Sigmoid colon (tissue), 7 donors: ENCODE data around the gene EIF4G3. TPM values are rescaled to one million over a fixed set of nuclear protein-coding genes. Genes with fewer than 3 reads are reported as not detected.

ENCODE experiments used
- DNase-seq: peaks from one replicate; pipeline ENCODE4 v3.0.0-alpha.2; 2019
- H3K27ac ChIP-seq, 4 donors: fragments of 200-600 bp; sonication (generic); one replicate each; pipeline ENCODE4 v1.5.1; 2016 to 2019; ENCODE audit warnings: mild to moderate bottlenecking in 1 of 4
- H3K27me3 ChIP-seq, 3 donors: fragments of 200-600 bp; sonication (generic); one replicate each; pipeline ENCODE4 v1.5.1; 2019; ENCODE audit warnings: mild to moderate bottlenecking in 1 of 3
- H3K36me3 ChIP-seq, 4 donors: fragments of 200-600 bp; sonication (generic); one replicate each; pipeline ENCODE4 v1.5.1; 2016 to 2019
- H3K4me1 ChIP-seq, 4 donors: fragments of 200-600 bp; sonication (generic); one replicate each; pipeline ENCODE4 v1.5.1; 2017 to 2019
- H3K4me3 ChIP-seq, 4 donors: fragments of 200-600 bp; sonication (generic); one replicate each; pipeline ENCODE4 v1.5.1; 2017 to 2019; ENCODE audit warnings: mild to moderate bottlenecking in 2 of 4, moderate library complexity in 1 of 4
- H3K9me3 ChIP-seq, 4 donors: fragments of 200-600 bp in 3 of 4; sonication (generic) in 3 of 4; one replicate each; pipeline versions ENCODE4 v1.5.1 to v1.6.1; 2013 to 2019
- CTCF ChIP-seq, 4 experiments: fragments of 450-650 bp in 3 of 4; fragments of 200-600 bp in 1 of 4; IDR thresholded peaks; one replicate each; pipeline ENCODE4 v1.5.1; 2016 to 2019; ENCODE audit warnings: antibody characterized with exemption in 4 of 4, mild to moderate bottlenecking in 3 of 4, moderate library complexity in 2 of 4
- EP300 ChIP-seq, 4 donors: sonication (generic); formaldehyde crosslinking; IDR thresholded peaks; one replicate each; pipeline ENCODE4 v1.6.1; 2017; ENCODE audit warnings: antibody characterized with exemption in 4 of 4
- POLR2A ChIP-seq, 2 donors: fragments of 450-650 bp; IDR thresholded peaks; one replicate each; pipeline ENCODE4 v1.6.1; 2016; ENCODE audit warnings: antibody characterized with exemption in 2 of 2, mild to moderate bottlenecking in 2 of 2, moderate library complexity in 2 of 2
- POLR2AphosphoS5 ChIP-seq, 4 donors: sonication (generic); formaldehyde crosslinking; IDR thresholded peaks; one replicate each; pipeline ENCODE4 v1.6.1; 2017; ENCODE audit warnings: antibody characterized with exemption in 4 of 4
- WGBS, 2 donors: extraction: QIAGEN DNeasy Blood & Tissue Kit; methylation state at CpG; one replicate each; pipeline ENCODE4 v1.1.7; 2013; 5-methylcytosine and 5-hydroxymethylcytosine counted together
- intact Hi-C: fragments of 100-400 bp; cut with DNase I; formaldehyde crosslinking; loops from one replicate; pipeline ENCODE4 v1.15.1; 2023
- polyA plus RNA-seq, 3 donors: library from polyadenylated mRNA; stranded (reverse); fragments of 200-250 nt; gene quantifications; one replicate each; pipeline ENCODE4 v1.2.3, GENCODE V29; 2013
- total RNA-seq, 4 donors: library from RNA; depleted of rRNA; stranded (reverse); fragments of >200 nt; gene quantifications; one replicate each; pipeline ENCODE4 v1.1.0, GENCODE V29; 2016
- donor health status: healthy with polysubstance abuse.
- donor health status: Bipolar disorder and iron deficiency.
- donor health status: healthy.

EIF4G3 gene
- total and polyA plus RNA-seq, 7 donors, result 13.4 to 65.9 (median 33.5) TPM

DNA sequence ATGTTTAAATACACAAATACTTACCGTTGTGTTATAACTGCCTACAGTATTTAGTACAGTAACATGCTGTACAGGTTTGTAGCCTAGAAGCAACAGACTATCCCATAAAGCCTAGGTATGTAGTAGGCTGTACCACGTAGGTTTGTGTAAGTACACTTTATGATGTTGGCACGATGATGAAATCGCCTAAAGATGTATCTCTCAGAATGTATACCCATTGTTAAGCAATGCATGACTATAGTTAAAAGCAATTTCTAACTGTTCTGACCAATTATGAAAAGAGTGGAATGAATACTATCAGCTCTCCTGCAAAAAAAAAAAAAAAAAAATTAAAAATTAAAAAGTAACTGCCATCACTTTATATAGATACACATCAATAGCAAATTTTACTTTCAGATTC is 401.0 kb downstream of the EIF4G3 start:
- Histone ChIP-seq H3K27me3 (no peaks in the 10 kb centered on the region), H3K4me1 (peaks cover 0 to 30% (median 13%) of the 10 kb centered on the region in 4 donors), H3K9me3 (no peaks in the 10 kb centered on the region), H3K27ac (no peak overlapping the region), H3K4me3 (no peak overlapping the region), H3K36me3 (peaks cover 3 to 80% (median 39%) of the 10 kb centered on the region in 4 donors)
- DNase-seq, result no peak
- TF ChIP-seq EP300 (IDR thresholded peaks at IDR 0.05), result no peak
- no peak for TF ChIP-seq CTCF (IDR thresholded peaks at IDR 0.05)
- TF ChIP-seq POLR2A (IDR thresholded peaks at IDR 0.05), result no peak
- TF ChIP-seq POLR2AphosphoS5 (IDR thresholded peaks at IDR 0.05), result no peak
- intact Hi-C loops, result no loop called here
- 78 to 83% methylated on average over 4 of the region's 4 CpGs for WGBS, 2 donors

- intact Hi-C loops, result no loop called here
- H3K4me3 ChIP-seq, result no peak overlapping the region
- no peak for TF ChIP-seq POLR2AphosphoS5 (IDR thresholded peaks at IDR 0.05)
- no peak for TF ChIP-seq POLR2A (IDR thresholded peaks at IDR 0.05)
- no peak for TF ChIP-seq CTCF (IDR thresholded peaks at IDR 0.05)
- TF ChIP-seq EP300 (IDR thresholded peaks at IDR 0.05), result no peak
- WGBS, 2 donors, result 90 to 95% methylated on average over 3 of the region's 3 CpGs
- no peaks in the 10 kb centered on the region for H3K9me3 ChIP-seq
- H3K27ac ChIP-seq, result no peak overlapping the region
- H3K4me1 ChIP-seq, result peaks cover 0 to 13% (median 7%) of the 10 kb centered on the region in 4 donors
- H3K27me3 ChIP-seq, result no peaks in the 10 kb centered on the region
- peaks cover 6 to 96% (median 69%) of the 10 kb centered on the region in 4 donors for H3K36me3 ChIP-seq
- DNase-seq, result no peak
Measured at GRCh38 chr1:20771780-20772179, 404.9 kb downstream of the EIF4G3 start.

DNA sequence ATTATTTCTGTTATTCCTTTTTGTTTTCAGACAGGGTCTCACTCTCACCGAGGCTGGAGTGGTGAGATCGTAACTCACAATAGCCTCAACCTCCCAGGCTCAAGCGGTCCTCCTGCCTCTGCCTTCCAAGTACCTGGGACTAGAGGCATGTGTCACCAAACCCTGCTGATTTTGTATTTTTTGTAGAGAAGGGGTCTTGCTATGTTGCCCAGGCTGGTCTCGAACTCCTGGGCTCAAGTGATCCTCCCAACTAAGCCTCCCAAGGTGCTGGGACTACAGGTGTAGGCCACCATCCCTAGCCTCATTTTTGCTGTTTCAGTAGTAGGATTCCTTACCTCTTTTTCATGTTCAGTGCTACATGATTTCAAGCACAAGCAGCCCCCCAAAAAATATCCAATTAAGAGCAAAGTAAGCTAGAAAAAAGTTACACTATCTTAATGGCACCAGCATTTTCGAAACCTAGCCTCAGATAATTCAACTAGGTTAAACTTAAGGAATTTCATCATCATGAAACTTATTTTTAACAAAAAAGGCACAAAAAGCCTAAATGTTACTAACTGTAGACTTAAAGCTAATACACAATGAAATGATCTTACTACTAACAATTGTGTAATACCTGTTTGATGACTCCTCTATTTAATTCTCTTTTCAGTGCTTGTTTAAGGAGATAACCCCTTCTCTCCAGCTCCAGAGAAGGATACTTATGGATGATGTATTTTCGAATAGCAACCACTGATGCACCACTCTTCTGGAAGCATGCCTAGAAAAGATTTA is 406.2 kb downstream of the EIF4G3 start:
- 95 to 96% methylated on average over 6 of the region's 6 CpGs for WGBS, 2 donors

DNA sequence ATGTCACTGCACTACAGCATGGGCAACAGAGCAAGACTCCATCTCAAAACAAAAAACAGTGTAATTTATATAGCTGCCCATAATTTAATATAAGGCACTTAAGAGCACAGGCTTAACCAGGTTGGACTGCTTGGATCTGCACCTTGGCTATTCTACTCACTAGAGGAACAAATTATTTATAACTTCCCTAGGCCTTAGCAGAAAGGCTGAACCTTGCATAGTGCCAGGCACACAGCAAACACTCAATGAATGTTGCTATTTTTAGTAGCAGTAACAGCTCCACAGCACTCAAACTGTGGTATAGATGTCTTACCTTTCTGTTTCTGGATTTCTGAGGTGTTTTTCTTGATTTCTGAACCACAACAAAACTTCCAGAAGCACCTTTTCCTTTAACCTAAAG is 409.4 kb downstream of the EIF4G3 start:
- no peak overlapping the region for H3K4me3 ChIP-seq
- H3K27ac ChIP-seq, result no peak overlapping the region
- H3K9me3 ChIP-seq, result no peaks in the 10 kb centered on the region
- H3K4me1 ChIP-seq, result peaks cover 0 to 6% (median 2%) of the 10 kb centered on the region in 4 donors
- H3K36me3 ChIP-seq, result peaks cover 6 to 100% (median 76%) of the 10 kb centered on the region in 4 donors
- intact Hi-C loops, result no loop called here
- no peaks in the 10 kb centered on the region for H3K27me3 ChIP-seq
- DNase-seq, result no peak
- no peak for TF ChIP-seq CTCF (IDR thresholded peaks at IDR 0.05)
- no peak for TF ChIP-seq POLR2AphosphoS5 (IDR thresholded peaks at IDR 0.05)
- no peak for TF ChIP-seq EP300 (IDR thresholded peaks at IDR 0.05)
- TF ChIP-seq POLR2A (IDR thresholded peaks at IDR 0.05), result no peak

More for the DNA sequence above, 406.2 kb downstream of the EIF4G3 start:
- H3K4me3 ChIP-seq, result no peak overlapping the region
- H3K9me3 ChIP-seq, result no peaks in the 10 kb centered on the region
- TF ChIP-seq CTCF (IDR thresholded peaks at IDR 0.05) (no peak), EP300 (IDR thresholded peaks at IDR 0.05) (no peak), POLR2AphosphoS5 (IDR thresholded peaks at IDR 0.05) (no peak), POLR2A (IDR thresholded peaks at IDR 0.05) (no peak)
- H3K36me3 ChIP-seq, result peaks cover 10 to 100% (median 78%) of the 10 kb centered on the region in 4 donors
- intact Hi-C loops, result no loop called here
- H3K4me1 ChIP-seq, result peaks cover 0 to 6% (median 2%) of the 10 kb centered on the region in 4 donors
- H3K27ac ChIP-seq, result no peak overlapping the region
- no peak for DNase-seq
- no peaks in the 10 kb centered on the region for H3K27me3 ChIP-seq
